HG03571 (cell line): ENCODE measurements around the gene CACNA1B.

Experiments used
- ATAC-seq: cut with Tn5 transposase; IDR thresholded peaks from one replicate; pipeline ENCODE4 v1.9.1; 2021; ENCODE audit not compliant: unreplicated experiment

Gene CACNA1B

GRCh38 chr9:138049779-138050471 is 172.3 kb downstream of the CACNA1B start:
- ATAC-seq = no peak

GRCh38 chr9:138050472-138051330 is 173.1 kb downstream of the CACNA1B start:
- no peak for ATAC-seq

- no peak for ATAC-seq
These were observed 174.2 kb downstream of the CACNA1B start for GRCh38 chr9:138051586-138052321.

GRCh38 chr9:138052322-138052615 is 174.7 kb downstream of the CACNA1B start:
- ATAC-seq = no peak

GRCh38 chr9:138052635-138053320 is 175.2 kb downstream of the CACNA1B start:
- ATAC-seq = no peak

- no peak for ATAC-seq
These were observed 175.8 kb downstream of the CACNA1B start for GRCh38 chr9:138053321-138053868.

- ATAC-seq = no peak
These were observed 176.6 kb downstream of the CACNA1B start for GRCh38 chr9:138053996-138054752.

- ATAC-seq = no peak
These were observed 180.1 kb downstream of the CACNA1B start for GRCh38 chr9:138057726-138058125.

- no peak for ATAC-seq
These were observed 180.6 kb downstream of the CACNA1B start for GRCh38 chr9:138058181-138058580.

- ATAC-seq = no peak
These were observed 181.6 kb downstream of the CACNA1B start for GRCh38 chr9:138059196-138059595.

- no peak for ATAC-seq
These were observed 182.8 kb downstream of the CACNA1B start for GRCh38 chr9:138060365-138060764.

GRCh38 chr9:138060881-138061280 is 183.3 kb downstream of the CACNA1B start:
- no peak for ATAC-seq

- ATAC-seq = no peak
These were observed 184.0 kb downstream of the CACNA1B start for GRCh38 chr9:138061631-138062030.

GRCh38 chr9:138062196-138062595 is 184.6 kb downstream of the CACNA1B start:
- ATAC-seq = no peak

GRCh38 chr9:138063033-138063432 is 185.5 kb downstream of the CACNA1B start:
- no peak for ATAC-seq

- ATAC-seq = no peak
These were observed 186.2 kb downstream of the CACNA1B start for GRCh38 chr9:138063785-138064184.

- no peak for ATAC-seq
These were observed 187.0 kb downstream of the CACNA1B start for GRCh38 chr9:138064547-138064946.

- no peak for ATAC-seq
These were observed 187.7 kb downstream of the CACNA1B start for GRCh38 chr9:138065287-138065686.

- no peak for ATAC-seq
These were observed 188.5 kb downstream of the CACNA1B start for GRCh38 chr9:138066049-138066448.
